Tibial nerve (tissue), 4 donors: ENCODE results near the gene ZNF611. TPM values are rescaled to one million over a fixed set of nuclear protein-coding genes. Genes with fewer than 3 reads are reported as not detected.

Experiments used
- DNase-seq, 2 donors: peaks; one replicate each; pipeline ENCODE4 v3.0.0-alpha.2; 2019; ENCODE audit warnings: low spot score in 2 of 2
- H3K27ac ChIP-seq, 4 donors: fragments of 200-600 bp; sonication (generic) in 3 of 4; one replicate each; pipeline ENCODE4 v1.5.1; 2017 to 2019; ENCODE audit warnings: mild to moderate bottlenecking in 1 of 4
- H3K27me3 ChIP-seq, 2 donors: fragments of 200-600 bp; sonication (generic) in 1 of 2; one replicate each; pipeline versions ENCODE4 v1.5.1 to v1.6.0; 2017 to 2019
- H3K36me3 ChIP-seq, 3 donors: fragments of 200-600 bp; sonication (generic); one replicate each; pipeline ENCODE4 v1.5.1; 2018 to 2019
- H3K4me1 ChIP-seq, 4 donors: fragments of 200-600 bp; sonication (generic) in 3 of 4; one replicate each; pipeline ENCODE4 v1.5.1; 2017 to 2019
- H3K4me3 ChIP-seq, 4 donors: fragments of 200-600 bp; sonication (generic) in 3 of 4; one replicate each; pipeline ENCODE4 v1.5.1; 2017 to 2019; ENCODE audit warnings: mild to moderate bottlenecking in 1 of 4, moderate library complexity in 1 of 4
- H3K9me3 ChIP-seq, 4 donors: fragments of 200-600 bp; sonication (generic) in 3 of 4; one replicate each; pipeline ENCODE4 v1.5.1; 2017 to 2019
- EP300 ChIP-seq, 2 donors: sonication (generic); formaldehyde crosslinking; IDR thresholded peaks; one replicate each; pipeline ENCODE4 v1.6.1; 2017; ENCODE audit warnings: antibody characterized with exemption in 2 of 2, mild to moderate bottlenecking in 1 of 2
- POLR2A ChIP-seq, 2 donors: fragments of 450-650 bp; IDR thresholded peaks; one replicate each; pipeline ENCODE4 v1.6.1; 2017; ENCODE audit warnings: antibody characterized with exemption in 2 of 2, mild to moderate bottlenecking in 2 of 2, moderate library complexity in 2 of 2
- WGBS, 2 donors: methylation state at CpG; one replicate each; pipeline ENCODE4 v1.1.5; 2018; 5-methylcytosine and 5-hydroxymethylcytosine counted together
- total RNA-seq, 4 donors: library from RNA; depleted of rRNA; stranded (reverse); fragments of >200 nt; gene quantifications; one replicate each; pipeline ENCODE4 v1.1.0, GENCODE V29; 2016
- TF ChIP-seq, protein P1 (sequence below), 5 experiments: fragments of 200-600 bp in 3 of 5; fragments of 450-650 bp in 2 of 5; sonication (generic) in 3 of 5; IDR thresholded peaks; one replicate each; pipeline ENCODE4 v1.5.1; 2016 to 2019; ENCODE audit warnings: antibody characterized with exemption in 5 of 5, mild to moderate bottlenecking in 3 of 5, moderate library complexity in 2 of 5

Gene ZNF611
- total RNA-seq, 4 donors from 2014 or later = 11.6 to 15.9 (median 13.3) TPM

DNA sequence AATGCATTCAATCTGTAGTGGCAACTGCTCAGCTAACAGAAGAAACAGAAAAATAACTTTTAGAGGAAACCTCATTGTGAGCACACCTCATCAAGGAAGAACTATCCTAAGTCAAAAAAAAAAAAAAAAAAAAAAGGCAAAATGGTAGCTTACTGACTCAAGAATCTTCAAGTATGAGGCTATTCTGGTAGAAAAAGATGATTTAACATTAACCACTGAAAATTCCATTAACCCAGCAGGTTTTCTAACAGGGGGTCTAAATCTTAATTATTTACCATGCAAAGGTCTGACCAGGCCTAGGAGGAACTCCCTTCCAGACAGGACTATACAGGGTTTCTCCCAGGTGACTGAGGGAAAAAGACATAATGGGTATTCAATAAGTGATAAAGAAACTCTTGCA lies 68.3 kb downstream of the ZNF611 start:
- Histone ChIP-seq H3K4me1 (no peaks in the 10 kb centered on the region), H3K4me3 (no peak overlapping the region), H3K9me3 (no peaks in the 10 kb centered on the region), H3K36me3 (peaks cover 0 to 52% (median 0%) of the 10 kb centered on the region in 3 donors), H3K27me3 (no peaks in the 10 kb centered on the region), H3K27ac (no peak overlapping the region)
- no peak for DNase-seq
- TF ChIP-seq EP300 (IDR thresholded peaks at IDR 0.05) (no peak), POLR2A (IDR thresholded peaks at IDR 0.05) (no peak)
- TF ChIP-seq, protein P1, sequence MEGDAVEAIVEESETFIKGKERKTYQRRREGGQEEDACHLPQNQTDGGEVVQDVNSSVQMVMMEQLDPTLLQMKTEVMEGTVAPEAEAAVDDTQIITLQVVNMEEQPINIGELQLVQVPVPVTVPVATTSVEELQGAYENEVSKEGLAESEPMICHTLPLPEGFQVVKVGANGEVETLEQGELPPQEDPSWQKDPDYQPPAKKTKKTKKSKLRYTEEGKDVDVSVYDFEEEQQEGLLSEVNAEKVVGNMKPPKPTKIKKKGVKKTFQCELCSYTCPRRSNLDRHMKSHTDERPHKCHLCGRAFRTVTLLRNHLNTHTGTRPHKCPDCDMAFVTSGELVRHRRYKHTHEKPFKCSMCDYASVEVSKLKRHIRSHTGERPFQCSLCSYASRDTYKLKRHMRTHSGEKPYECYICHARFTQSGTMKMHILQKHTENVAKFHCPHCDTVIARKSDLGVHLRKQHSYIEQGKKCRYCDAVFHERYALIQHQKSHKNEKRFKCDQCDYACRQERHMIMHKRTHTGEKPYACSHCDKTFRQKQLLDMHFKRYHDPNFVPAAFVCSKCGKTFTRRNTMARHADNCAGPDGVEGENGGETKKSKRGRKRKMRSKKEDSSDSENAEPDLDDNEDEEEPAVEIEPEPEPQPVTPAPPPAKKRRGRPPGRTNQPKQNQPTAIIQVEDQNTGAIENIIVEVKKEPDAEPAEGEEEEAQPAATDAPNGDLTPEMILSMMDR (IDR thresholded peaks at IDR 0.05) = no peak

DNA sequence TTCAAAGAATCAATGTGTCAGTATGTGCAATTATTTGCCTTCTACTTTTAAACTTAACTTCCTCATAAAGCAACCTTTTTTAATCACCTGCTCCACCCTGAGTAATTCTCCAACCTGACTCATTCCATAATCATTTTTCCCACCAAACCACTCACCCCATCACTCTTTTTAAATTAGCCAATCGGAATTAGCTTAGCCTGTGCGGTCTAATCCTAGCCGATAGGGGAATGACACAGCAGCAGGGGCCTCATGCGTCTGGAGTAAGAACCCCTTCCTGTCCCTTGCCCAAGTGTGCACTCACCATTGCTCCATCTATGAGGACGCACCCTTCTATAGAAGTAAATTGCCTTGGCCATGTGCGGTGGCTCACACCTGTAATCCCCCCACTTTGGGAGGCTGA lies 69.3 kb downstream of the ZNF611 start:
- 96 to 97% methylated on average over 6 of the region's 6 CpGs for WGBS, 2 donors

DNA sequence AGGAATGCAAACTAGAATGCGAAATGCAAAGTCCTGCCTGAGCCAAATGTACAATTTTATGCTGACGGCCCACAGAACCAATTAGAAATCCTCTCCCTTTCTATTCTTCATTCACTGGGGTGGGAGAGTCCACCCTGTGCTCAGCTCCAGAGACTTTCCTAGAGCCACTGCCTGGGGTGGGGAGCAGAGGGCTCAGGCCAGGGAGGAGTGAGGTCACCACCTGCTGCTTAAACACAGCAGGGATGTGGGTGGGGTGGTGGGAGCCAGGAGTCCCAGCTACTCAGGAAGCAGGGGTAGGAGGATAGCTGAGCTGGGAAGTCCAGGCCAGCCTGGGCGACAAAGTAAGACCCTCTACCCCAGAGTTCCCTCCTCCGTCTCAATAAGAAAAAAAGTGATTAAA lies 69.8 kb downstream of the ZNF611 start:
- no peak overlapping the region for H3K4me3 ChIP-seq
- no peaks in the 10 kb centered on the region for H3K9me3 ChIP-seq
- no peak for TF ChIP-seq POLR2A (IDR thresholded peaks at IDR 0.05)
- no peak for TF ChIP-seq EP300 (IDR thresholded peaks at IDR 0.05)
- 88 to 94% methylated on average over 4 of the region's 4 CpGs for WGBS, 2 donors
- H3K4me1 ChIP-seq = no peaks in the 10 kb centered on the region
- no peak overlapping the region for H3K27ac ChIP-seq
- peaks cover 0 to 61% (median 0%) of the 10 kb centered on the region in 3 donors for H3K36me3 ChIP-seq
- no peaks in the 10 kb centered on the region for H3K27me3 ChIP-seq
- DNase-seq = no peak

More for the DNA sequence above, 69.3 kb downstream of the ZNF611 start:
- no peak for DNase-seq
- H3K36me3 ChIP-seq = peaks cover 0 to 61% (median 0%) of the 10 kb centered on the region in 3 donors
- no peak overlapping the region for H3K4me3 ChIP-seq
- no peak overlapping the region for H3K27ac ChIP-seq
- H3K4me1 ChIP-seq = no peaks in the 10 kb centered on the region
- no peaks in the 10 kb centered on the region for H3K9me3 ChIP-seq
- TF ChIP-seq POLR2A (IDR thresholded peaks at IDR 0.05) (no peak), EP300 (IDR thresholded peaks at IDR 0.05) (no peak)
- TF ChIP-seq, protein P1 (IDR thresholded peaks at IDR 0.05) = no peak
- H3K27me3 ChIP-seq = no peaks in the 10 kb centered on the region

DNA sequence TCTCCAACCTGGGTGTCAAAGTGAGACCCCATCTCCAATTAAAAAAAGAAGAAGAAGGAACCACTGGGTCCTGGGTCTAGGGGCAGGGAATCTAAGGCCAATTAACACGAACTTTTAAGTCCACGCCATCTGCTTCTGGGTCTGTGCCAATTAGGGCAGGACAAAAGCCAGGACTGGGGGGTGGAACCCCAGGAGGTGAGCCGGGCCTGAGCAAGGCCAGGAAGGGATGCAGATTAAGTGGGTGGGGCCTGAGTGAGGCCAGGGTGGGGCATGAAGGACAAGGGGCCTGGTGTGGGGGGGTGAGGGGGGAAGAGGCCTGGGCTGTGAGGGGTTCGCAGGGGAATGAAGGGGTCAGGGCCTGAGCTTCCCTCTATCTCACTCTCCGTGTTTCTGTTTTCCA lies 70.4 kb downstream of the ZNF611 start:
- peaks cover 0 to 61% (median 0%) of the 10 kb centered on the region in 3 donors for H3K36me3 ChIP-seq
- H3K4me1 ChIP-seq = no peaks in the 10 kb centered on the region
- no peaks in the 10 kb centered on the region for H3K9me3 ChIP-seq
- no peak overlapping the region for H3K4me3 ChIP-seq
- DNase-seq = no peak
- TF ChIP-seq POLR2A (IDR thresholded peaks at IDR 0.05) = no peak
- TF ChIP-seq EP300 (IDR thresholded peaks at IDR 0.05) = no peak
- TF ChIP-seq, protein P1 (IDR thresholded peaks at IDR 0.05) = no peak
- 63 to 68% methylated on average over 5 of the region's 5 CpGs for WGBS, 2 donors
- no peaks in the 10 kb centered on the region for H3K27me3 ChIP-seq
- H3K27ac ChIP-seq = no peak overlapping the region

DNA sequence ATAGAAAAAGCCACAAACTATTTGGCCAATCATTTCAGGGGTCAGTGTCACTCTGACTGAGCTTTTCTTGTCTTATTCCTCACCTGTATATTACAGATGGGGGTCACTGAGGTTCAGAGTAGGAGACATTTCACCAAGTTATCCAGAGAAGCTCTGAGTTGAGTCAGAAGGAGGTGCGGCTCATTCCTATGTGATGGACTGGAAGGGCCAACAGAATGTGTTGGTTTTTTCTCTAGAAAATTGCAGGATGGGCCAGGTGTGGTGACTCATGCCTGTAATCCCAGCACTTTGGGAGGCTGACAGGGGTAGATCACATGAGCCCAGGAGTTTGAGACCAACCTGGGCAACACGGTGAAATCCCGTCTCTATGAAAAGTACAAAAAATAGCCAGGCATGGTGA lies 72.2 kb downstream of the ZNF611 start:
- WGBS, 2 donors = 75 to 95% methylated on average over 3 of the region's 3 CpGs
- H3K27me3 ChIP-seq = no peaks in the 10 kb centered on the region
- DNase-seq = no peak
- H3K27ac ChIP-seq = no peak overlapping the region
- no peak overlapping the region for H3K4me3 ChIP-seq
- H3K4me1 ChIP-seq = no peaks in the 10 kb centered on the region
- TF ChIP-seq, protein P1 (IDR thresholded peaks at IDR 0.05) = no peak
- TF ChIP-seq EP300 (IDR thresholded peaks at IDR 0.05) = no peak
- no peak for TF ChIP-seq POLR2A (IDR thresholded peaks at IDR 0.05)
- H3K36me3 ChIP-seq = peaks cover 0 to 70% (median 0%) of the 10 kb centered on the region in 3 donors
- H3K9me3 ChIP-seq = no peaks in the 10 kb centered on the region

DNA sequence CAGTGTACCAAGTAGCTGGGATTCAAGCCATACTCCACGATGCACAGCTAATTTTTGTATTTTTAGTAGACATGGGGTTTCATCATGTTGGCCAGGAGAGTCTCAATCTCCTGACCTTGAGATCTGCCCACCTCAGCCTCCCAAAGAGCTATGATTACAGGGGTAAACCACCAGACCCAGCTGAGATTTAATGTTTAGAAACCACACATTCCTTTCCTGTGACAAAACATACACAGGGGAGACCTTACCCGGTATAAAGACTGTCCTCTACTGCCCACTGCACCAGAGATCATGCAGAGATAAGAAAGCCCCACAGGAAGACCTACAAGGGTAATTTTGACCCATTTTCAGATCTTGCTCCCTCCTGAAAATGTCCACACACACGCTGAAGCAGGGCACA lies 73.9 kb downstream of the ZNF611 start:
- DNase-seq = no peak
- 59 to 77% methylated on average over 3 of the region's 3 CpGs for WGBS, 2 donors
- H3K9me3 ChIP-seq = no peaks in the 10 kb centered on the region
- H3K27ac ChIP-seq = no peak overlapping the region
- TF ChIP-seq POLR2A (IDR thresholded peaks at IDR 0.05) = no peak
- TF ChIP-seq, protein P1 (IDR thresholded peaks at IDR 0.05) = no peak
- H3K27me3 ChIP-seq = no peaks in the 10 kb centered on the region
- H3K4me3 ChIP-seq = no peak overlapping the region
- H3K4me1 ChIP-seq = no peaks in the 10 kb centered on the region
- peaks cover 0 to 87% (median 0%) of the 10 kb centered on the region in 3 donors for H3K36me3 ChIP-seq
